OCI-LY7 (cell line): Measurements from ENCODE around the gene AGK.

Experiments used
- EZH2phosphoT487 ChIP-seq: fragments of 200-600 bp; sonication (generic); IDR thresholded peaks from 2 replicates; pipeline ENCODE4 v1.6.1; 2018; ENCODE audit warnings: low read depth, borderline replicate concordance, mild to moderate bottlenecking, mixed run types, antibody characterized with exemption, low read length, moderate library complexity, mixed read lengths
- TF ChIP-seq, protein P1 (sequence below): fragments of 200-600 bp; sonication (generic); conservative IDR thresholded peaks from 2 replicates; pipeline ENCODE4 v1.5.1; 2014; ENCODE audit warnings: mild to moderate bottlenecking, antibody characterized with exemption, low read length, moderate library complexity, mixed read lengths

GRCh38 chr7:141697211-141697871, 146.1 kb downstream of the AGK start:
- TF ChIP-seq, protein P1, sequence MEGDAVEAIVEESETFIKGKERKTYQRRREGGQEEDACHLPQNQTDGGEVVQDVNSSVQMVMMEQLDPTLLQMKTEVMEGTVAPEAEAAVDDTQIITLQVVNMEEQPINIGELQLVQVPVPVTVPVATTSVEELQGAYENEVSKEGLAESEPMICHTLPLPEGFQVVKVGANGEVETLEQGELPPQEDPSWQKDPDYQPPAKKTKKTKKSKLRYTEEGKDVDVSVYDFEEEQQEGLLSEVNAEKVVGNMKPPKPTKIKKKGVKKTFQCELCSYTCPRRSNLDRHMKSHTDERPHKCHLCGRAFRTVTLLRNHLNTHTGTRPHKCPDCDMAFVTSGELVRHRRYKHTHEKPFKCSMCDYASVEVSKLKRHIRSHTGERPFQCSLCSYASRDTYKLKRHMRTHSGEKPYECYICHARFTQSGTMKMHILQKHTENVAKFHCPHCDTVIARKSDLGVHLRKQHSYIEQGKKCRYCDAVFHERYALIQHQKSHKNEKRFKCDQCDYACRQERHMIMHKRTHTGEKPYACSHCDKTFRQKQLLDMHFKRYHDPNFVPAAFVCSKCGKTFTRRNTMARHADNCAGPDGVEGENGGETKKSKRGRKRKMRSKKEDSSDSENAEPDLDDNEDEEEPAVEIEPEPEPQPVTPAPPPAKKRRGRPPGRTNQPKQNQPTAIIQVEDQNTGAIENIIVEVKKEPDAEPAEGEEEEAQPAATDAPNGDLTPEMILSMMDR = no peak
- TF ChIP-seq EZH2phosphoT487 = no peak
